Hepatocyte (in vitro differentiated cells): Measurements from ENCODE around the gene NCAM1. TPM values are rescaled to one million over a fixed set of nuclear protein-coding genes. Genes with fewer than 3 reads are reported as not detected.

Source experiments
- DNase-seq: peaks from one replicate; pipeline ENCODE4 v3.0.0-alpha.2; 2016; ENCODE audit warnings: low spot score
- H2AFZ ChIP-seq: fragments of 200-600 bp; sonication (generic); 2 replicates; pipeline ENCODE4 v1.6.0; 2016; ENCODE audit warnings: antibody characterized with exemption, mild to moderate bottlenecking
- H3K27ac ChIP-seq: fragments of 200-600 bp; sonication (generic); 2 replicates; pipeline ENCODE4 v1.5.1; 2016; ENCODE audit warnings: mild to moderate bottlenecking
- H3K27me3 ChIP-seq: fragments of 200-600 bp; sonication (generic); 2 replicates; pipeline ENCODE4 v1.6.1; 2016
- H3K36me3 ChIP-seq: fragments of 200-600 bp; sonication (generic); replicated peaks from 2 replicates; pipeline ENCODE4 v1.5.1; 2016; ENCODE audit warnings: low read depth; ENCODE audit not compliant: insufficient read depth
- H3K4me1 ChIP-seq: fragments of 200-600 bp; sonication (generic); 2 replicates; pipeline ENCODE4 v1.5.1; 2016; ENCODE audit warnings: mild to moderate bottlenecking, moderate library complexity; ENCODE audit not compliant: insufficient read depth
- H3K4me2 ChIP-seq: fragments of 200-600 bp; sonication (generic); 2 replicates; pipeline ENCODE4 v1.6.0; 2016
- H3K4me3 ChIP-seq: fragments of 200-600 bp; sonication (generic); 2 replicates; pipeline ENCODE4 v1.5.1; 2016; ENCODE audit warnings: mild to moderate bottlenecking
- H3K79me2 ChIP-seq: fragments of 200-600 bp; sonication (generic); 2 replicates; pipeline ENCODE4 v1.6.0; 2017; ENCODE audit warnings: mild to moderate bottlenecking
- H3K9me2 ChIP-seq: fragments of 200-600 bp; sonication (generic); replicated peaks from 2 replicates; pipeline ENCODE4 v1.6.0; 2017; ENCODE audit warnings: mild to moderate bottlenecking; ENCODE audit not compliant: insufficient read depth
- H3K9me3 ChIP-seq: fragments of 200-600 bp; sonication (generic); 2 replicates; pipeline ENCODE4 v1.5.1; 2016; ENCODE audit warnings: low read depth, mild to moderate bottlenecking
- H4K20me1 ChIP-seq: fragments of 200-600 bp; sonication (generic); 2 replicates; pipeline ENCODE4 v1.6.0; 2016; ENCODE audit warnings: mild to moderate bottlenecking; ENCODE audit not compliant: insufficient read depth, poor library complexity, severe bottlenecking
- CTCF ChIP-seq: fragments of 200-600 bp; sonication (generic); IDR thresholded peaks from 2 replicates; pipeline ENCODE4 v1.5.1; 2016; ENCODE audit warnings: antibody characterized with exemption, mild to moderate bottlenecking; ENCODE audit not compliant: poor library complexity
- EZH2 ChIP-seq: fragments of 200-600 bp; sonication (generic); IDR thresholded peaks from 2 replicates; pipeline ENCODE4 v1.6.1; 2016; ENCODE audit warnings: antibody characterized with exemption, mild to moderate bottlenecking, borderline replicate concordance
- EZH2phosphoT487 ChIP-seq: fragments of 200-600 bp; sonication (generic); IDR thresholded peaks from one replicate; pipeline ENCODE4 v1.6.1; 2018; ENCODE audit warnings: antibody characterized with exemption, mild to moderate bottlenecking, low read depth, moderate library complexity; ENCODE audit not compliant: unreplicated experiment, severe bottlenecking
- WGBS: methylation state at CpG from one replicate; pipeline ENCODE4 v1.1.6; 2016; ENCODE audit warnings: low lambda C conversion rate; ENCODE audit errors: missing lambda C conversion rate; 5-methylcytosine and 5-hydroxymethylcytosine counted together
- polyA plus RNA-seq: library from polyadenylated mRNA; unstranded; fragments of >200 nt; fragmentation: Nextera tagmentation; extraction: Ambion mirVana; gene quantifications from 2 replicates; pipeline ENCODE4 v1.2.1, GENCODE V29; 2016
- total RNA-seq: library from RNA; depleted of rRNA; stranded (reverse); fragments of >200 nt; gene quantifications from 2 replicates; pipeline ENCODE4 v1.2.3, GENCODE V29; 2014

NCAM1 gene
- total and polyA plus RNA-seq, 2 experiments from 2014 or later: 12.4 to 27.2 TPM

GRCh38 chr11:113059548-113059947, 98.3 kb downstream of the NCAM1 start:
- WGBS: 93% methylated on average over 4 of the region's 4 CpGs
- Histone ChIP-seq H2AFZ (no peak overlapping the region), H3K9me3 (no peaks in the 10 kb centered on the region), H3K79me2 (no peaks in the 10 kb centered on the region), H3K36me3 (no peaks in the 10 kb centered on the region), H3K9me2 (no peaks in the 10 kb centered on the region), H3K4me2 (no peak overlapping the region), H3K4me3 (no peak overlapping the region), H4K20me1 (no peaks in the 10 kb centered on the region), H3K27ac (no peak overlapping the region), H3K27me3 (no peaks in the 10 kb centered on the region), H3K4me1 (peaks cover 10% of the 10 kb centered on the region)
- no peak for TF ChIP-seq EZH2phosphoT487
- no peak for TF ChIP-seq EZH2
- TF ChIP-seq CTCF: no peak
- DNase-seq: no peak

GRCh38 chr11:113065330-113065729, 104.1 kb downstream of the NCAM1 start:
- no peak overlapping the region for H3K27ac ChIP-seq
- no peaks in the 10 kb centered on the region for H3K9me2 ChIP-seq
- H3K4me2 ChIP-seq: no peak overlapping the region
- H3K4me3 ChIP-seq: no peak overlapping the region
- no peak overlapping the region for H2AFZ ChIP-seq
- no peaks in the 10 kb centered on the region for H3K27me3 ChIP-seq
- H3K4me1 ChIP-seq: no peaks in the 10 kb centered on the region
- H4K20me1 ChIP-seq: no peaks in the 10 kb centered on the region
- no peaks in the 10 kb centered on the region for H3K79me2 ChIP-seq
- TF ChIP-seq EZH2phosphoT487 (no peak), CTCF (no peak), EZH2 (no peak)
- DNase-seq: no peak
- WGBS: 79% methylated on average over 1 of the region's 1 CpG
- H3K9me3 ChIP-seq: no peaks in the 10 kb centered on the region
- no peaks in the 10 kb centered on the region for H3K36me3 ChIP-seq

GRCh38 chr11:113072237-113072858, 111.1 kb downstream of the NCAM1 start:
- H3K27ac ChIP-seq: no peak overlapping the region
- no peaks in the 10 kb centered on the region for H3K9me2 ChIP-seq
- no peaks in the 10 kb centered on the region for H3K4me1 ChIP-seq
- H3K9me3 ChIP-seq: no peaks in the 10 kb centered on the region
- H3K4me3 ChIP-seq: no peak overlapping the region
- no peak for DNase-seq
- H3K4me2 ChIP-seq: no peak overlapping the region
- no peak overlapping the region for H2AFZ ChIP-seq
- H3K36me3 ChIP-seq: no peaks in the 10 kb centered on the region
- 90% methylated on average over 5 of the region's 5 CpGs for WGBS
- TF ChIP-seq CTCF: no peak
- TF ChIP-seq EZH2: no peak
- no peak for TF ChIP-seq EZH2phosphoT487
- no peaks in the 10 kb centered on the region for H3K79me2 ChIP-seq
- H3K27me3 ChIP-seq: no peaks in the 10 kb centered on the region
- H4K20me1 ChIP-seq: no peaks in the 10 kb centered on the region
